NCI-H2081 (cell line): ENCODE measurements around the gene MMAB.

ENCODE experiments used
- DNase-seq, 2 experiments: peaks; one replicate each; lab custom pipeline; 2025; lab: John Stamatoyannopoulos, UW

MMAB gene

GRCh38 chr12:109559200-109559505 is 14.2 kb downstream of the MMAB start:
- no peak for DNase-seq

DNA sequence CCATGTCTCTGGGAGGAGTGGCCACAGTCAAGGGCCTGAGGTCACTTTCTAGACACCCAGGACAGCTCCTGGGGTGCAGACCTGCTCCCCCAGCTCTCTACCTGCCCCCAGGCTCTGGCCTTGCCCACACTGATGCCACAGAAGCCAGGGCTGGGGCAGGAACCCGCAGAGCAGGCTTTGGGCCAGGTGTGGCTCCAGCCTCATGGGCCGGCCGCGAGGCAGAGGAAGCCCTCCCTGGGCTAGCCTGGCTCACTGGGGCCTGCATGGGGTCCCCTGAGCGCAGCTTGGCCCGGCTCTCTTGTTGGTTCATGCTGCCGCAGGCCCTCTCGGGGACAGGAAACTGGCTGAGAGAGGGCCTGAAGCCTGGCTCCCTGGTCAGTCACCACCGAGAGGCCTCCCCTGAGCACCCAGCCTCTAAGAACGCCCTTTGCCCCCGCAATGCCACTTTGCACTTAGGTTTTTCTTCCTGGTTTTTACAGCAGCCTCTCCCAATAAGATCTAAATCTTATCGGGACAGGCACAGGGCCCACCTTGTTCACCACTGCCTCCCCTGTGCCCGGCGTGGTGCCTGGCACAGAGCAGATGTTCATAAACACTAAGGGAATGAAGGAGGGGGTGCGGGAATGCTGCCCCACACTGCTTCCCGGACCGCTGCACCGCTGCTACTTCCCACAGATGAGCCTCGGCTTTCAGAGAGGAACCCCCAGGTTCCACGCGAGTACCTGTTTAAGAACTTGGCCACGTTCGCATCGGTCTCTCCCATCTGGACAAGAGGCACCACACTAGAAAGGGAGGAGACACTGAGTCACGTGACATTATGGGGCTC is 14.7 kb downstream of the MMAB start:
- DNase-seq = no peak

DNA sequence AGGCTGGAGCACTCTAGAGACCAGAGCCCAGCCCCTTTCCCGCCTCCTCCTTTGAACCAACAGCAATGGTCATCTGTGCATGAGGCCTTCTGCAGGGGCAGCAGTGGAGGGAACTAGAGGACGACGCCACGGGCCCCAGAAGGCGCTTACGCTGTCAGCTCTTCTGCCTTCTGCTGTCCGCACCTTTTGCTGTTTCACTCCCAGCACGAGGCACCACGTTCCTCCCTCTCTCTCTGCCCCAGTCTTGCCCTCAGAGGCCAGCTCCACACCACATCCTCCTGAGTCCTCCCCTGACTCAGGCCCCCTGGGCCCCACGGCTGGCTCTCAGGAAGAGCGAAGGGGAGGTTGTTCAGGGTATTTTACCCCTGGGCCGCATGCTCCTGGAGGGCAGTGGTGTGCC is 15.5 kb downstream of the MMAB start:
- DNase-seq = no peak

DNA sequence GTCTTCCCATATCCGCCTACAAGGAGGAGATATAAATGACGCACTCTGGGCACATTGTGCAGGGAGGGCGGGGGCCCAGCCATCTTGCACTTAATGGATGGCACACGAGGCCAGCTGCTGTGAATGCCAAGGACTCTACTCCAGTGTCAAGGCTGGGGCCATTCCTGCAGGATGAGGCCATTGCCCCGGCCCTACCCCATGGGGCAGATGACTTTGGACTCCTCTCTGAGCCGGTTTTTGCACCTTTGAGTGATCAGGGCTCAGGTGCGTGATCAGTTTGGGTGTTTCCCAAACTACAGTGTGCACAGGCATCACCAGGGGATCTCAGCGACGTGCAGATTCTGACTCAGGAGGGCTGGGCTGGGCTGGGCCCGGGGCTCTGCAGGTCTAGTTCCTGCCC is 16.1 kb downstream of the MMAB start:
- DNase-seq = no peak

GRCh38 chr12:109555431-109556315 is 17.6 kb downstream of the MMAB start:
- DNase-seq = peak in 1 of 2 experiments; percentile 13

- no peak for DNase-seq
These were observed 18.5 kb downstream of the MMAB start for GRCh38 chr12:109554761-109555160.

- DNase-seq = no peak
These were observed 19.3 kb downstream of the MMAB start for GRCh38 chr12:109553906-109554500.

DNA sequence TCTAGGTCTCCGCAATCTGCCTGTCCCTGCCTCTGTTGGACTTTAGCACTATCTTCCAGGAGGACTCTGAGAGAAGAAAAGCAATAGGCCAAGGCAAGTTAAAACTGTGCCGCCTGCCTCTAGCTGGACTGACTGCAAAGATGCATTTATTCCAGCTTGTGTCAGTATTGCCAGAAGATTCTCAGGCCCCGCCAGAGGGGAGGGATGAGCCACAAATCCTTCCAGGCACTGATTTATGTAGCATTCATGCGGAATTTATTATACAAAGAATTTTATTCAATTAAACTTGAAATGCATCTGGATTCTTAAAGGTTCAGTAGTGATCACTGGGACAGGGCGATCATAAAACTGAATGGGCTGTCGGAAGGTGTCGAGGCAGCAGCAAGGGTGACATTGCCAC is 19.8 kb downstream of the MMAB start:
- DNase-seq = no peak

DNA sequence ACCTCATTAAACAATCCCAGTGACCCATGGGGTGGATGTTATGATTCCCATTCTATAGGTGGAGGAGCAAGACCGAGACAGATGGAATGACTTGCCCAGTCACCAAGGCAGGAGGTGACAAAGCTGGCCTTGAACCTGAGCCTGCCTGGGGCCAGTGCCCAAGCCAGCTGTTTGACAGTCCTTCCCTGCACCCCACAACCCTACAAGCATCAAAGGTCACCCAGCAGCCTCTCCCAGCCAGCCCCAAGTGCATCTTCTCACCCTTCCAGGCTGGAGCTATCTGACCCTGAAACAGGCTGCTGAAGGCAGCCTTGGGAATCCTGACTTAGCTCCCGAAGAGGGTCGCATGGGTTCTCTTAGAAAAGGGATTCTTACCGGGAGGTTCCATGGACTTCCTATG is 20.3 kb downstream of the MMAB start:
- no peak for DNase-seq

DNA sequence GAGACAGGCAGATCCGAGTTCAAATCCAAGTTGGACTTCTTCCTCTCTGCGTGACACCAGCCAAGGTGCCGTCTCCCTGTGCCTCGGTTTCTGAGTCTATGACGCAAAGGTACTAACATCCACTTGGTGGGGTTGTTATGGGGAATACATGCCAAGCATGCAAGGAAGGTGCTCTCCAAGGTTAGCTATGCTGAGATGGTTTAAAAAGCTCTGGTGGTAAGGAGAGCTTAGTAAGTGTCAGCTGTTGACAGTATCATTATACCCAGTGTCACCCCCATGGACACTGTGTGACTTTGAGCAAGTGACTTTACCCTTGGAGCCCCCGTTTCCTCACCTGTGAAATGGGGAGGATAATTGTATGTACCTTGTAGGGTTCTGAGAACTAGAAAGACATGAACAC is 22.2 kb downstream of the MMAB start:
- no peak for DNase-seq

DNA sequence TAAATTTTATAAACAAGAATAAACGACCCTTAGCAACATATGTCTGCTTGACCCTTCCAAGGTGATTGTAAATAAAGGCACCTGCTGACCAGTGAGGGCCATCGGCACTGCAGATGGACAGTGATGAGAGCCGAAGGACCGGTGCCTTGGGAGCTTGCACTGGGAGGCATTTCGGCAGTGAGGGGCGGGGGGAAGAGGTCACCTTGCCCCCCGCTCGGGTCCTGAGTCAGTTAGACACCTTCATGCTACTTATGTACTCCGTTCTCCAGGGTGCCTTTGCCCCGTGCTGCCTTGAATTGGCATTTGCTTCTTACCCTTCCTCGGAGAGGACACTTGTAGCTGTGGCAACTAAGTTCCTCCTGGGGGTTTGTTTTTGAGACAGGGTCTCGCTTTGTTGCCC is 23.0 kb downstream of the MMAB start:
- DNase-seq = no peak

GRCh38 chr12:109549613-109550270 is 23.6 kb downstream of the MMAB start:
- no peak for DNase-seq

DNA sequence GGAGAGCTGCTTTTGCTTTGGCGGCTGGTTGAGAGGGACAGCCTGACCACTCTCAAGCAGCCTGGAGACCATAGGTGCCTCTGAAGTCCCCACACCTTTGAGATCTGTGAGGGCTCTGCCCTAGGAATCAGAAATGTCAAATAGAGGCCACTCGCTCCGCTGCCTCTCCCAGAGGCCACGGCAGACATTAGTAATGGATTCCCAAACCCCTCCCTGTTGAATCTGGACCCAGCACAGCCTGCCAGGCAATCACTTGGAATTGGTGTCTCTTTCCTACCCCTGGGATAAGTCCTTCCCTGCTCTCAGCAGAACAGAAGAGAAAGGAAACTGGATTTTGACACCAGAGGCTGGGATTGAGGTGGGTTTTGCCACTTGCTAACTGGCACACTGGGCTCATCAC is 25.0 kb downstream of the MMAB start:
- no peak for DNase-seq

DNA sequence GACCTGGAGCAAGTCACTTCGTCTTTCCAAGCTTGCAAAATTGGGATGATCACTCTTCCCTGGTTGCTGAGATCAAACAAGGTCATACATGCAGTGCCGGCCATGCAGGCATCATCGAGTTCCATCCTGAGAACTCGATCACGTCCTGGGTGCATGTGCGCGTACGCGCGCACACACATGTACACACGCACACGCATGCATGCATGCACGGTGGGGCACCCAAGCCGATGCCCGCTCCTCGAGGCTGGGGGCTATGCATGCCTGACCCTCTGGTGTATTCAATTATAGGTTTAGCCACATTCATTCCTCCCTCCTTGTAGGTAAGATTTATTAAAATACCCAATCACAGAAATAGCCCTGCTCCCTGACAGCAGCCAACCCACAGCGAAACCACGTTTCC is 26.0 kb downstream of the MMAB start:
- no peak for DNase-seq

DNA sequence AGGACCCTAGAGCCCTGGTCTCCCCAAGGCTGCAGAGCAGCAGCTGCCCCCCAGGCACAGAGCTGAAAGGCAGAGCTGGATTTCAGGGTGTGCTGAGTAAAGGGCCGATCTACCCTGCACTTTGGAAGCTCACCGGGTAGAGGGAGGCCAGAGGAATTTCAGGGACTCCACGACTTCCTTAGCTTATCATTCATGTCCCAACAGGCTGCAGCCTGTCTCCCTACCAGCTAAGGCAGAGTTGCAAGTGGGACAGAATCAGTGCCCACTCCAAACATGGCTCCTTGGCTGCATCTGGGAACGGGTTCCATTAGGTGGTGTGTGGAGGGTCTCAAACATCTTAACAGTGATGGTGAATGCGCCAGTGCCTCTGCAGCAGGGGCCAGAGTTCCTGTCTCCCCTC is 27.5 kb downstream of the MMAB start:
- no peak for DNase-seq

- DNase-seq = peak; percentile 13 to 31
These were observed 28.3 kb downstream of the MMAB start for GRCh38 chr12:109544955-109545531.

DNA sequence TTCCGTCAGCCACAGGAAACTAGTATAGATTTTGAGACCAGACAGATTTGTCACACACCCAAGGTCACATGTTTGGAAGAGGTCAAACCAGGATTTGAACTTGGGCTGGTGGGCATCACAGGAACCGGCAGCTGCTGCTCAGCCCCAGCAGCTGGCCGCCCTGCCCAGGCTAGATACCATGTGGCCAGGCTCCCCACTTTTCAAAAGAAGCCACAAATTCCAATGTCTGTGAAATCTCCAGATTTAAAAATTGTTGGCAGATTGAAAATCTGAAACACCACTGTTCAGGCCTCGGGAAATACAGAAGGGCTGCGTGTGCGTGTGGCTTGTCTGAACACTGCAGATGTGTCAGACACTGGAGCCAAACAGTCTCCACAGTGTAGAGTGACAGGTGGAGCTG is 30.4 kb downstream of the MMAB start:
- no peak for DNase-seq

DNA sequence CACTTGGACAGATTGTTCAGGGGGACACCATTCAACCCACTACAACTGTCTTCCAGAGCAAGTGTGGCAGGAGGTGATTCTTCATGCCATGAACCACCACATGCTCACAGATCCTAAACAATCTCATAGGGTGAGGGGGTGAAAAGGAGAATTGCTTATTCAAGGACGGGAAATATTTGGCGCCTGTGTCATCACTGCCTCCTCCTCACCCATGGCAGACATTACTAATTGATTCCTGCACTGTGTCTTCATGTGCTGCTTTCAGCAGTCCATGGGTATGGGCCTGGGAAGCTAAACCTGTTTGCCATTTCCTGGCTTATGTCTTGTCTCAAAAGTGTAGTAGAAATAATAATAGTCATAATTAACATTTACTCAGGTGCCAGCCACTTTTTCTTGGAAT is 31.3 kb downstream of the MMAB start:
- DNase-seq = no peak

DNA sequence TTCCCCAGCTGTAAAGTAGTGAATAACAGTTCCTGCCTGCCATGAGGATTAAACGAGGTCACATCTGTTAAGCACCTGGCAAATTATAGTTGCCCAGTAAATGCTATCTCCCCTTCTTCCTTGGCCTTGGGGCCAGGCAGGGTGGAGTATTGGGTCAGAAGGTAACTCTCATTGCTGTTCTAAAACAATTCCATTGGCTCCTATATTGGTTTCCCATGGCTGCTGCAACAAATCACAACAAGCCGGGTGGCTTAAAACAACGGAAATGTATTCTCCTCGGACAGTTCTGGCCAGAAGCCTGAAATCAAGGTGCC is 31.9 kb downstream of the MMAB start:
- no peak for DNase-seq

GRCh38 chr12:109540526-109541412 is 32.5 kb downstream of the MMAB start:
- no peak for DNase-seq

DNA sequence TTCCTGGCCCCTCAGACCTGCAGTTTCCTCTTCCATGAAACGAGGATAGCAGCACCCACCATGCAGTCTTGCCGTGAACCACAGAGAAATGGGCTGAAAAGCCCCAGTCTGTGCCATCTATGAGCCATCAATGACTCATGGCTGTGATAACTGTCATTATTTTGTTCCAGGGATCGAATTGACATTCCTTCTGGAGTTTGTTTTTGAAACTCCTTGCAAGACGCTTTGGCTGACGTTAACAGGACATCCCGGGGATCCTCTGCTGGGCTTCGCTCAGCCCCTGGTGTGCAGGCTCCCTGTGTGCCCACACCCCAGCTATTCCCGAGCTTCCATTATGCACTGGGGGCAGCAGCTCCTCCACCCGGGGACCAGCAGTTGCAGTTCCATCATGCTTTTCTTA is 33.8 kb downstream of the MMAB start:
- no peak for DNase-seq
